ENCODE measurements around the gene BACH2. TPM values are rescaled to one million over a fixed set of nuclear protein-coding genes. Genes with fewer than 3 reads are reported as not detected.

BACH2 gene
- polyA plus RNA-seq, 2 of the 4 experiments (the other 2 are of a cell fraction), result 0.01 to 0.36 TPM

- no peaks in the 10 kb centered on the region for H3K9me3 ChIP-seq
- no peak overlapping the region for H3K4me2 ChIP-seq
- no peak for TF ChIP-seq REST (IDR thresholded peaks at IDR 0.05)
- TF ChIP-seq FOXS1 (CRISPR knock-in tag; IDR thresholded peaks at IDR 0.05), result no peak
- no peak for TF ChIP-seq POLR2AphosphoS2 (conservative IDR thresholded peaks at IDR 0.05; ENCODE audit: low read length)
- no peak for TF ChIP-seq HOXA7 (CRISPR knock-in tag; IDR thresholded peaks at IDR 0.05)
- no peak for TF ChIP-seq HEYL (CRISPR knock-in tag; IDR thresholded peaks at IDR 0.05)
- no peak for TF ChIP-seq ZC3H11A (IDR thresholded peaks at IDR 0.05)
- no peak for TF ChIP-seq TP53 (CRISPR knock-in tag; IDR thresholded peaks at IDR 0.05)
- TF ChIP-seq SMC3 (IDR thresholded peaks at IDR 0.05), result no peak
- TF ChIP-seq EHF (CRISPR knock-in tag; IDR thresholded peaks at IDR 0.05), result no peak
- no peak for TF ChIP-seq RNF2 (IDR thresholded peaks at IDR 0.05; ENCODE audit: borderline replicate concordance, low read depth)
- no peak for TF ChIP-seq ZSCAN20 (CRISPR knock-in tag; IDR thresholded peaks at IDR 0.05)
- TF ChIP-seq HOXB5 (CRISPR knock-in tag; IDR thresholded peaks at IDR 0.05), result no peak
- TF ChIP-seq NPAS2 (CRISPR knock-in tag; IDR thresholded peaks at IDR 0.05; ENCODE audit: borderline replicate concordance), result no peak
- no peak for TF ChIP-seq ELK1 (IDR thresholded peaks at IDR 0.05; ENCODE audit: low read depth, low read length)
- TF ChIP-seq CHD2 (IDR thresholded peaks at IDR 0.05; ENCODE audit: low read length, partially characterized antibody), result no peak
- TF ChIP-seq NFE2L2 (conservative IDR thresholded peaks at IDR 0.05; ENCODE audit: low read length), result no peak
- TF ChIP-seq CHD4 (IDR thresholded peaks at IDR 0.05; ENCODE audit: borderline replicate concordance), result no peak
- DNase-seq (ENCODE audit: low read depth in 1 of 2, low spot score in 1 of 2), result no peak
- ChIA-PET CTCF (no interaction called here), POLR2A (no interaction called here)
- WGBS (ENCODE audit: missing lambda C conversion rate), result 57% methylated on average over 8 of the region's 8 CpGs
- H3K4me3 ChIP-seq, result no peak overlapping the region
- ATAC-seq, result no peak
- H3K4me1 ChIP-seq, result no peaks in the 10 kb centered on the region
- H3K27ac ChIP-seq, result no peak overlapping the region
- no peak for FAIRE-seq
Observed at GRCh38 chr6:90186637-90187371, 109.8 kb downstream of the BACH2 start.

GRCh38 chr6:90186026-90186425 lies 110.6 kb downstream of the BACH2 start:
- DNase-seq (ENCODE audit: low read depth in 1 of 2, low spot score in 1 of 2), result no peak
- TF ChIP-seq TP53 (CRISPR knock-in tag; IDR thresholded peaks at IDR 0.05), result no peak
- TF ChIP-seq PHF8 (IDR thresholded peaks at IDR 0.05; ENCODE audit: borderline replicate concordance, low read depth), result no peak
- TF ChIP-seq BHLHE40 (IDR thresholded peaks at IDR 0.05; ENCODE audit: low read depth, low read length), result no peak
- no peak for TF ChIP-seq KDM1A (IDR thresholded peaks at IDR 0.05; ENCODE audit: low read depth)
- no peak for TF ChIP-seq PBX3 (IDR thresholded peaks at IDR 0.05)
- no peak for TF ChIP-seq RARB (CRISPR knock-in tag; IDR thresholded peaks at IDR 0.05)
- TF ChIP-seq NFE2L2 (conservative IDR thresholded peaks at IDR 0.05; ENCODE audit: low read length), result no peak
- TF ChIP-seq HOXA7 (CRISPR knock-in tag; IDR thresholded peaks at IDR 0.05), result no peak
- TF ChIP-seq NPAS2 (CRISPR knock-in tag; IDR thresholded peaks at IDR 0.05; ENCODE audit: borderline replicate concordance), result no peak
- TF ChIP-seq SMC3 (IDR thresholded peaks at IDR 0.05), result no peak
- TF ChIP-seq TFCP2L1 (CRISPR knock-in tag; IDR thresholded peaks at IDR 0.05), result no peak
- TF ChIP-seq ZC3H11A (IDR thresholded peaks at IDR 0.05), result no peak
- CTCF ChIA-PET, result no interaction called here
- FAIRE-seq, result no peak
- ATAC-seq, result no peak
- Histone ChIP-seq H3K4me1 (no peaks in the 10 kb centered on the region), H3K27ac (no peak overlapping the region), H3K4me2 (no peak overlapping the region), H3K9me3 (no peaks in the 10 kb centered on the region), H3K4me3 (no peak overlapping the region)
- POLR2A ChIA-PET, result no interaction called here
- WGBS (ENCODE audit: missing lambda C conversion rate), result 89% methylated on average over 3 of the region's 3 CpGs
